Sigmoid colon (tissue), 4 donors: ENCODE data around the gene PCAT7.

Source experiments
- CTCF ChIP-seq, 4 experiments: fragments of 450-650 bp in 3 of 4; fragments of 200-600 bp in 1 of 4; IDR thresholded peaks; one replicate each; pipeline ENCODE4 v1.5.1; 2016 to 2019; ENCODE audit warnings: antibody characterized with exemption in 4 of 4, mild to moderate bottlenecking in 3 of 4, moderate library complexity in 2 of 4
- EP300 ChIP-seq, 4 donors: sonication (generic); formaldehyde crosslinking; IDR thresholded peaks; one replicate each; pipeline ENCODE4 v1.6.1; 2017; ENCODE audit warnings: antibody characterized with exemption in 4 of 4
- POLR2A ChIP-seq, 2 donors: fragments of 450-650 bp; IDR thresholded peaks; one replicate each; pipeline ENCODE4 v1.6.1; 2016; ENCODE audit warnings: antibody characterized with exemption in 2 of 2, mild to moderate bottlenecking in 2 of 2, moderate library complexity in 2 of 2
- POLR2AphosphoS5 ChIP-seq, 4 donors: sonication (generic); formaldehyde crosslinking; IDR thresholded peaks; one replicate each; pipeline ENCODE4 v1.6.1; 2017; ENCODE audit warnings: antibody characterized with exemption in 4 of 4

- TF ChIP-seq CTCF (IDR thresholded peaks at IDR 0.05) (no peak), EP300 (IDR thresholded peaks at IDR 0.05) (no peak), POLR2A (IDR thresholded peaks at IDR 0.05) (no peak), POLR2AphosphoS5 (IDR thresholded peaks at IDR 0.05) (no peak)
Observed at GRCh38 chr9:94606646-94607422, 52.0 kb downstream of the PCAT7 start.
